ENCODE measurements around the gene RNF157.

DNA sequence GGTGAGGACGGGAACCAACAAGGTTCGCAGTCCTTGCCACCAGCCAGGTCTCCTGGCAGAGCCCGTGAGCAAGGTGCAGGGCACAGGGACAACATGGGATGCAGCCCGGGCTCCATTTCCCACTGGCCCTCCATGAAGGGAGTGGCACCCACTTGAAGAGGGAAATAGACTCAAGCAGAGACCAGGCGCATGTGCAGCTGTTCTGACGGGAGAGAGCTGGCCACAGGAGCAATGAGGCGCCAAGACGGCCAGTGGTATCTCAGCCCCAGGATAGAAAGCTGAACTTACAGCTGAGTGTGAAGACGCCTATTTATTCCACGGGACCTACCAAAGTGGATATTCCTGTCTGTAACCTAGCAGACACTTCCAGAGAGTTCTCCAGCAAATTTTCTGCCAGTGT lies 91.1 kb downstream of the RNF157 start:
- no peak for TF ChIP-seq POLR2AphosphoS5 (IDR thresholded peaks at IDR 0.05; ENCODE audit: low read depth, low read length)
- TF ChIP-seq POLR2A (IDR thresholded peaks at IDR 0.05; ENCODE audit: low read depth, low read length), result no peak
